Measurements from ENCODE around the gene KIF3B.

KIF3B gene

DNA sequence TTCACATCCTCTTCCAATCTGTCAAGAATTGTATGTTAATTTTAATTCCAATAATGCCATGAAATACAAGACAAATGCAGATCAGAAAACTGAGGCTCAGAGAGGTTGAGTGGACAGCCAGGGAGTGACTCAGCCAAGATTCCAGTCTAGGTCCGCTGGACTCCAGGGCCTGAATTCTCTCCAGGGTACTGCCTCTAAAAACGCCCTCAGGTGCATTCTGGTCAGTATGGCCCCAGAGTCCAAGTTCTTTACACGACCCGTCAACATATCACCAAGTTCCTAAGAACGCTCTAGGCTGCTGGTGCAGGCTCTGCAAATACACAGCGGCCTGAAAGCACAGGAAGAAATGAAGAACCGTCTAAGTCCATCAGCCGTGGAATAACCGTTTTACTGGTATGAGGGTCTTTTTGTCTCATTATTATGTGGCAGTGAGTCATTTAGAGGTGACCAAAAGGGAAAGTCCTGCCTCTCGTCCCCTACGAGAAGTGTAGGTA lies 80.0 kb downstream of the KIF3B start:
- Mint-ChIP-seq H3K27me3 (no peaks in the 10 kb centered on the region), H3K36me3 (ENCODE audit: low read depth) (peaks cover 41% of the 10 kb centered on the region), H3K27ac (peak overlapping the region; percentile 99), H3K9me3 (no peaks in the 10 kb centered on the region), H3K4me3 (peak overlapping the region; percentile 90), H3K4me1 (ENCODE audit: low read depth) (peaks cover 62% of the 10 kb centered on the region)
- DNase-seq, result no peak

GRCh38 chr20:32357869-32358631 lies 80.6 kb downstream of the KIF3B start, which contains the start of gene ASXL1:
Gene ASXL1 (plus strand): TSS chr20:32358331. CDS start chr20:32358776, 445 bp downstream.
- peaks cover 69% of the 10 kb centered on the region for H3K4me1 Mint-ChIP-seq (ENCODE audit: low read depth)
- H3K27ac Mint-ChIP-seq, result peak within 1 kb of the TSS; percentile 99
- H3K27me3 Mint-ChIP-seq, result no peaks in the 10 kb centered on the region
- peaks cover 47% of the 10 kb centered on the region for H3K36me3 Mint-ChIP-seq (ENCODE audit: low read depth)
- peak within 1 kb of the TSS; percentile 90 for H3K4me3 Mint-ChIP-seq
- no peaks in the 10 kb centered on the region for H3K9me3 Mint-ChIP-seq
- peak; percentile 96 for DNase-seq

GRCh38 chr20:32358632-32358882 lies 81.1 kb downstream of the KIF3B start:
- Mint-ChIP-seq H3K27ac (no peak overlapping the region), H3K27me3 (no peaks in the 10 kb centered on the region), H3K9me3 (no peaks in the 10 kb centered on the region), H3K4me3 (peak overlapping the region; percentile 89), H3K36me3 (ENCODE audit: low read depth) (peaks cover 50% of the 10 kb centered on the region), H3K4me1 (ENCODE audit: low read depth) (peaks cover 74% of the 10 kb centered on the region)
- no peak for DNase-seq

DNA sequence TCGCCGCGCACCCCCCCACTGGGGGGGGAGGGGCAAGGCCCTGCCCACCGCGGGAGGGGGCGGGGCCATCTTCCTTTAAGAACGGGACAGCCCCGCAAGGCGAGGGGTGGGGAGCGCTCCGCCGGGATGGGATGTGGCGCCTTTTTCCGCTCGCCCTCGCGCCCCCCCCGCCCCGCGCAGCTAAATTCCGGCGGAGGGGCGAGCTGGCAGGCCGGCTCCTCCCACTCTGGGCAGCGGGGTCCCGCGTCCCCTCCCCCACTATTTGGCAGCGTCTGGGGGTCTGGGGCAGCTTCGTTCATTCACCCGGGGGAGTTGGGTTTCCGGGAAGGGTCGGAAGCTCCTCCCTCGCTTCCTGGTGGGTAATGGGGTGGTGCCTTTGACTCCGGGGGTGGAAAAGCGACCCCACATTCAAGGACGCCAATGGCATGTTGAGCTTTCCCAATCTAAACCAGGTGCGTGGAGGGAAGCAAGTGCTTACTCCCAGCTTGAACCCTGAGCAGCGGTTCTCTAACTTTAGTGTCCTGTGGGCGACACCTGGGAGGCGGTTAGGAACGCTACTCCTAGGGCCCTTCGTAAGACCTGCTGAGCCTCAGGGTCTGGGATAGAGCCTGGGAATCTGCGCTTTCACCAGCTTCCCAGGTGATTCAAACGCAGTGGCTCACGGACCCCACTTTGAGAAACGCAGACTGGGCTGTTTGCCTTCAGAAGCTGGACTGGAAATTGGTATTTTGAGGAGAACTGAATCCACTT lies 81.6 kb downstream of the KIF3B start:
- H3K27me3 Mint-ChIP-seq, result no peaks in the 10 kb centered on the region
- peaks cover 75% of the 10 kb centered on the region for H3K4me1 Mint-ChIP-seq (ENCODE audit: low read depth)
- H3K36me3 Mint-ChIP-seq (ENCODE audit: low read depth), result peaks cover 50% of the 10 kb centered on the region
- H3K9me3 Mint-ChIP-seq, result no peaks in the 10 kb centered on the region
- peak overlapping the region; percentile 89 for H3K4me3 Mint-ChIP-seq
- peak; percentile 86 for DNase-seq
- peak overlapping the region; percentile 94 for H3K27ac Mint-ChIP-seq

DNA sequence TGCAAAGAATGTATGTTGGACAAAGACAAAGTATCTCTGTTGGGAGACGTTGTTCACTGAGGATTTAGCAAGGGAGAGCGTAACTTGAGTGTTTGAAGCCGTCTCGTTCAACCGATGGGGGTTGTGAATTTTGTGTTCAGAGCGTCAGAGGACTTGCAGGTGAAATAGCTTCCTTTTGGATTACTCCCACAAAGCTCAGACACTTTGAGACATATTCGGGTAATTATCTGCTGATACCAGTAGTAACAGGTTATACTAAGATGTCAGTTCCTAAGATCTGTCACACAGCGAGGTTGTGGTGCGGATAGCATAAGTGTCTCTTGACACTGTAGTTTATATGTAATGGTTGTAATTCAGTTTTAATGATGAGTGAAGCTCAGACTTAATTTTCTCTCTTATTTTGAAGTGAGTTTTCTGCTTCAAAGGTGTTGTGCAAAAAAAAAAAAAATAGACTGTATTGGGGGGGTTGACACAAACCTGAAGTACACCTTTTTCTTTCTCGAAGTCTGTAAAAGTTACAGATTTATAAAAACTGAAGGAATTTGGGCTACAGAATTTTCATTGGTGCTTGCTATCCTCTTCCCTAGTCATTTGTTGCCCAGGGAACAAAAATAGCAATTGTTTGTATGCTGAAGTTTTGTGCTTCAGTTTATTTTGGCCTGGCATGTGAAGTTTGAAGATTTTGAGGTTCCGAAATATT lies 82.3 kb downstream of the KIF3B start:
- peak overlapping the region; percentile 94 for H3K27ac Mint-ChIP-seq
- H3K36me3 Mint-ChIP-seq (ENCODE audit: low read depth), result peaks cover 52% of the 10 kb centered on the region
- no peaks in the 10 kb centered on the region for H3K27me3 Mint-ChIP-seq
- no peak for DNase-seq
- H3K4me3 Mint-ChIP-seq, result peak overlapping the region; percentile 89
- H3K9me3 Mint-ChIP-seq, result no peaks in the 10 kb centered on the region
- H3K4me1 Mint-ChIP-seq (ENCODE audit: low read depth), result peaks cover 72% of the 10 kb centered on the region

DNA sequence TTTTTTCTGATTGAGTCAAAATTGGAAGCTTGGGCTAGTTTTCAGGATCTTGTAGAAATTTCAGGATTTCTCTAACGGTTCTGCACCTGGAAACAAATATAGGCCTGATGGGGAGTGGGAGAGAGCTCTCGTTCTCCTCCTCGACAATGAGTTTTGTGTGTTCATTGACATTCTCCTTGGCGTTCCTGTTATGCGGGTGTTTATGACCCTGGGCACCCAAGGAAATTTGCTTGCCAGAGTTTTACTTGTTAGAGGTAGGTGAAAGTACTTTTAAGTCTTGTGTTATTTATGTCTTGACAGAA lies 82.8 kb downstream of the KIF3B start:
- H3K27ac Mint-ChIP-seq, result peak overlapping the region; percentile 94
- H3K9me3 Mint-ChIP-seq, result no peaks in the 10 kb centered on the region
- peaks cover 72% of the 10 kb centered on the region for H3K4me1 Mint-ChIP-seq (ENCODE audit: low read depth)
- H3K36me3 Mint-ChIP-seq (ENCODE audit: low read depth), result peaks cover 53% of the 10 kb centered on the region
- no peak for DNase-seq
- no peaks in the 10 kb centered on the region for H3K27me3 Mint-ChIP-seq
- peak overlapping the region; percentile 89 for H3K4me3 Mint-ChIP-seq

DNA sequence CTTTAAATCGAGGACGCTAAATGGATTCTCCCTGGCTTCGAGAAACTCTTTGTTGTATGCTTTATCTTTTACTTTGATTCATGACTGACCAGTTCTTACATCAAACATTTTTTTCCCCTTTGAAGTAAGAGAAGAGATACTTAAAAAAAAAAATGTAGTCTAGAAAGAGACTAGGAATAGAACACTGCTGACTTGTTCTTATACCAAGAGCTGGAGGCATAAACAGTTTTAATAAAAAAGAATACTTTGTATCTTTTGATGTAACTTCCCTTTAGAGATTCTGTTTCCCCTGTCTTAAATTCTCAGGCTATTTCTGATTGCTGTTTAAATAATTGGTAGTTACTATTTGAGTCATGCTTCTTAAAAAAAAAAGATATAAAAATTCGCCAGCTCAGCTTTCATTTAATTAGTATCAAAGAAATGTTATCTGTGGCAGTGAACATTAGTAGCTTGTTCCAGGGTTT lies 85.5 kb downstream of the KIF3B start:
- Mint-ChIP-seq H3K36me3 (ENCODE audit: low read depth) (peaks cover 62% of the 10 kb centered on the region), H3K9me3 (no peaks in the 10 kb centered on the region), H3K27ac (peak overlapping the region; percentile 94), H3K4me1 (ENCODE audit: low read depth) (peaks cover 74% of the 10 kb centered on the region), H3K4me3 (peak overlapping the region; percentile 89), H3K27me3 (no peaks in the 10 kb centered on the region)
- no peak for DNase-seq

GRCh38 chr20:32363492-32363891 lies 86.0 kb downstream of the KIF3B start:
- H3K27me3 Mint-ChIP-seq, result no peaks in the 10 kb centered on the region
- peaks cover 64% of the 10 kb centered on the region for H3K36me3 Mint-ChIP-seq (ENCODE audit: low read depth)
- no peaks in the 10 kb centered on the region for H3K9me3 Mint-ChIP-seq
- peak overlapping the region; percentile 94 for H3K27ac Mint-ChIP-seq
- peaks cover 79% of the 10 kb centered on the region for H3K4me1 Mint-ChIP-seq (ENCODE audit: low read depth)
- H3K4me3 Mint-ChIP-seq, result peak overlapping the region; percentile 89
- DNase-seq, result no peak

DNA sequence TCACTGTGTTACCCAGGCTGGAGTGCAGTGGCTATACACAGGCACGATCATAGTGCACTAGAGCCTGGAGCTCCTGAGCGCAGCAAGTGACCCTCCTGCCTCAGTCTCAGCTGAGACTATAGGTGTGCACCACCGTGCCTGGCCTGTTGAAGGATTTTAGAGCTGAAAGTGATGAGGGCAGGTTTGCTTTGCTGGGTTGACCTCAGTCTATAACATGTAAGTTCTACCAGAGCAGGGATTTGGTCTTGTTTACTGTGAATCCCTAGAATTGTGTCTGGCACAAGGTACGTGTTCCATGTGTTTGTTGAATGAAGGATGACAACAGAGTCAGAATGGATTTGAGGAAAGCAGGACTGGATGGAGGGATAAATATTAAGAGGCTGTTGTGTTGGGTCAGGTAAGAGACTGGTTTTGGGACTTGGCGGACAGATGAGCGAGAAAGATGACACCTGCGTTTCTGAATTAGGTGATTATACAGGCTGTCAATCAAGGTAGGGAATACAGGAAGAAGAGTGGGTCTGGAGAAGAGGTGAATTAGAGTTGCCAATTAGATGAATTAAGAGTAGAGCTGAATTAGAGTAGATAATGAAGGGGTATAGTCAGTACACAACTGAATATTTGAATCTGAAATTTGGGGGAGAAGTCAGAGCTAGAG lies 87.2 kb downstream of the KIF3B start:
- Mint-ChIP-seq H3K27ac (peak overlapping the region; percentile 89), H3K4me1 (ENCODE audit: low read depth) (peaks cover 87% of the 10 kb centered on the region), H3K9me3 (no peaks in the 10 kb centered on the region), H3K27me3 (no peaks in the 10 kb centered on the region), H3K4me3 (peak overlapping the region; percentile 7), H3K36me3 (ENCODE audit: low read depth) (peaks cover 68% of the 10 kb centered on the region)
- no peak for DNase-seq

DNA sequence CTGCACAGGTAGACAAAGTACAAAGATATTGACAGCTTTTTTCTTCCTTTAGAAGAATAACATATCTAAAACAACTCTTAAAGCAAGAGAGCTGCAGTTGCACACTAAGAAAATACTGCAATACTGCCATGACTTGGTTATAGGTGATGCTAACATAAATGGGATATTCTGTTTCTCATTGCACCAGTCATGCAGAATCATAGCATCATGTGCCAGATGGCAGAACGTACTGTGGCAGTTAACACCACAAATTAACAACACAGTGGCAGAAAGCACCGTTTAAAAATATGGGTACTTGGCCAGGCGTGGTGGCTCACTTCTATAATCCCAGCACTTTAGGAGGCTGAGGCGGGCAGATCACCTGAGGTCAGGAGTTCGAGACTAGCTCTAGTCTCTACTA lies 88.1 kb downstream of the KIF3B start:
- Mint-ChIP-seq H3K4me1 (ENCODE audit: low read depth) (peaks cover 80% of the 10 kb centered on the region), H3K36me3 (ENCODE audit: low read depth) (peaks cover 68% of the 10 kb centered on the region), H3K4me3 (no peak overlapping the region), H3K9me3 (no peaks in the 10 kb centered on the region), H3K27ac (peak overlapping the region; percentile 89), H3K27me3 (no peaks in the 10 kb centered on the region)
- DNase-seq, result no peak

- peak overlapping the region; percentile 1 for H3K4me3 Mint-ChIP-seq
- DNase-seq, result no peak
- H3K27ac Mint-ChIP-seq, result peak overlapping the region; percentile 89
- peaks cover 69% of the 10 kb centered on the region for H3K36me3 Mint-ChIP-seq (ENCODE audit: low read depth)
- H3K9me3 Mint-ChIP-seq, result no peaks in the 10 kb centered on the region
- peaks cover 74% of the 10 kb centered on the region for H3K4me1 Mint-ChIP-seq (ENCODE audit: low read depth)
- no peaks in the 10 kb centered on the region for H3K27me3 Mint-ChIP-seq
Measured at GRCh38 chr20:32366380-32366779, 88.9 kb downstream of the KIF3B start.

DNA sequence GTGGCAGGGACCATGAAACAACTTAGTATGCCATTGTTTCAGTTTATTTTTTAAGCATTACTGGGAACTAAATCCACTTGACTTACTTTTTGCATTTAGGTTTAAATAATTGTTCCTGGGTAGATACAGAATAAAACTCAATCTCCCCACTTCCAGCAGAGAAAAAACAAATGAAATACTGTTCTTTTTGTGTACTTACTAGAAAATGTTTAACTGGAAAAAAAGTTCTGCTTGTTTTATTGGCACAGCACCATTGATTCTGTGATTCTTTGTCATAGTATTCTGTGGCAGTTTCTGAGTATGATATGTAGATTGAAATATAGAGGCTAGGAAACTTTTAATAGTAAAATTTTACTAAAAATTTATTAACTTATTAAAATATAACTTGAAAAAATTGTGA lies 90.9 kb downstream of the KIF3B start:
- DNase-seq, result no peak
- Mint-ChIP-seq H3K9me3 (no peaks in the 10 kb centered on the region), H3K4me3 (no peak overlapping the region), H3K27ac (peak overlapping the region; percentile 89), H3K4me1 (ENCODE audit: low read depth) (peaks cover 54% of the 10 kb centered on the region), H3K27me3 (no peaks in the 10 kb centered on the region), H3K36me3 (ENCODE audit: low read depth) (peaks cover 68% of the 10 kb centered on the region)

- Mint-ChIP-seq H3K4me1 (ENCODE audit: low read depth) (peaks cover 48% of the 10 kb centered on the region), H3K27ac (peak overlapping the region; percentile 53), H3K9me3 (no peaks in the 10 kb centered on the region), H3K36me3 (ENCODE audit: low read depth) (peaks cover 72% of the 10 kb centered on the region), H3K27me3 (no peaks in the 10 kb centered on the region), H3K4me3 (no peak overlapping the region)
- DNase-seq, result no peak
Measured at GRCh38 chr20:32368925-32369324, 91.5 kb downstream of the KIF3B start.

DNA sequence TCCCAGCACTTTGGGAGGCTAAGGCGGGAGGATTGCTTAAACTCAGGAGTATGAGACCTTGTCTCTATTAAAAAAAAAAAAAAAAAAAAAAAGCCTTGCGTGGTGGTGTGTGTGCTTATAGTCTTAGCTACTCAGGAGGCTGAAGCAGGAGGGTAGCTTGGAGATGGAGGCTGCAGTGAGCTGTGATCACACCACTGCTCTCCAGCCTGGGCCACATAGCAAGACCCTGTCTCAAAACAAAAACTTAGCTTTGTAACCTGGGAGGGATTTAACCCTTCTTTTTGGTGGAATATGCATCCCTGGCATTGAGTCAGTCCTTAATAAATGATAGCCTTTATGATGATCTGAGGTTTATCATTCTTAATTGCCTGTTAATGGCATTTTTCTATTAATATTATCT lies 93.4 kb downstream of the KIF3B start:
- Mint-ChIP-seq H3K9me3 (no peaks in the 10 kb centered on the region), H3K4me3 (no peak overlapping the region), H3K4me1 (ENCODE audit: low read depth) (peaks cover 32% of the 10 kb centered on the region), H3K27me3 (no peaks in the 10 kb centered on the region), H3K27ac (peak overlapping the region; percentile 57), H3K36me3 (ENCODE audit: low read depth) (peaks cover 86% of the 10 kb centered on the region)
- no peak for DNase-seq

All from activated T-cell treated with anti-CD3 and anti-CD28 coated beads, Interleukin-2, amount 50 U/mL, for 24 hours (primary cell).